Ovary (tissue), 9 donors: ENCODE measurements around the gene FCRL3. TPM values are rescaled to one million over a fixed set of nuclear protein-coding genes. Genes with fewer than 3 reads are reported as not detected.

Experiments used
- DNase-seq, 5 donors: peaks; one replicate each; pipeline ENCODE4 v3.0.0-alpha.2; 2019 to 2020
- H3K27ac ChIP-seq, 2 donors: fragments of 200-600 bp; one replicate each; pipeline versions ENCODE4 v1.5.1 to v1.8.0; 2019 to 2022
- H3K27me3 ChIP-seq: fragments of 200-600 bp; one replicate; pipeline ENCODE4 v1.8.0; 2022
- H3K36me3 ChIP-seq: fragments of 200-600 bp; sonication (generic); one replicate; pipeline ENCODE4 v1.5.1; 2019
- H3K4me1 ChIP-seq: one replicate; pipeline ENCODE4 v1.8.1; 2013; ENCODE audit warnings: mild to moderate bottlenecking, moderate library complexity; ENCODE audit not compliant: insufficient read depth
- H3K4me3 ChIP-seq: fragments of 200-600 bp; sonication (generic); one replicate; pipeline ENCODE4 v1.5.1; 2017
- H3K9me3 ChIP-seq, 2 donors: fragments of 200-600 bp in 1 of 2; sonication (generic) in 1 of 2; one replicate each; pipeline versions ENCODE4 v1.5.1 to v1.8.1; 2013 to 2019; ENCODE audit warnings: mild to moderate bottlenecking in 1 of 2, moderate library complexity in 1 of 2
- EP300 ChIP-seq: sonication (generic); formaldehyde crosslinking; IDR thresholded peaks from one replicate; pipeline ENCODE4 v1.6.1; 2017; ENCODE audit warnings: antibody characterized with exemption
- POLR2A ChIP-seq: fragments of 450-650 bp; IDR thresholded peaks from one replicate; pipeline ENCODE4 v1.6.1; 2017; ENCODE audit warnings: antibody characterized with exemption, mild to moderate bottlenecking, moderate library complexity
- WGBS, 3 donors: extraction: QIAGEN DNeasy Blood & Tissue Kit in 1 of 3; methylation state at CpG; one replicate each; pipeline versions ENCODE4 v1.1.5 to v1.1.7; 2013 to 2017; 5-methylcytosine and 5-hydroxymethylcytosine counted together
- intact Hi-C, 4 donors: fragments of 100-400 bp; cut with DNase I; formaldehyde crosslinking; loops; one replicate each; pipeline versions ENCODE4 v1.11.0 to v1.15.1; 2022 to 2023
- polyA plus RNA-seq, 2 donors: library from polyadenylated mRNA; stranded (reverse); fragments of 200-250 nt in 1 of 2; fragments of 350-450 nt in 1 of 2; fragmentation: Illumina TruSeq in 1 of 2; extraction: RNeasy Lipid Tissue Mini Kit (QIAGEN cat#74804) in 1 of 2; gene quantifications; one replicate each; pipeline ENCODE4 v1.2.3, GENCODE V29; 2013 to 2014
- total RNA-seq, 7 donors: library from RNA; depleted of rRNA in 2 of 7; stranded (reverse); fragments of >200 nt in 2 of 7; fragmentation: NEBNext Ultra II Directional in 3 of 7; extraction: Animal tissue kit (Norgen Biotek cat#: 25700) in 3 of 7; gene quantifications; one replicate each; pipeline versions ENCODE4 v1.1.0 to v1.2.4, GENCODE V29; 2016 to 2023
- TF ChIP-seq, protein P1 (sequence below), 3 donors: fragments of 450-650 bp in 2 of 3; fragments of 200-600 bp in 1 of 3; IDR thresholded peaks; one replicate each; pipeline versions ENCODE4 v1.5.1 to v1.8.0; 2016 to 2022; ENCODE audit warnings: antibody characterized with exemption in 3 of 3, mild to moderate bottlenecking in 1 of 3
- donor health status: DM: no; HTN: no; CAD: no; lungs with moderate emphysema.
- donor health status: DM: no; HTN: no; CAD: no.
- donor health status: Bipolar disorder and iron deficiency.
- donor health status: DM: yes; HTN: yes; CAD: no.
- donor health status: DM: no; HTN: no; CAD: no.
- donor health status: DM: yes; HTN: yes; CAD: no.

The FCRL3 gene
- total and polyA plus RNA-seq, 9 donors = 0.06 to 0.36 (median 0.11) TPM; not detected in 4

DNA sequence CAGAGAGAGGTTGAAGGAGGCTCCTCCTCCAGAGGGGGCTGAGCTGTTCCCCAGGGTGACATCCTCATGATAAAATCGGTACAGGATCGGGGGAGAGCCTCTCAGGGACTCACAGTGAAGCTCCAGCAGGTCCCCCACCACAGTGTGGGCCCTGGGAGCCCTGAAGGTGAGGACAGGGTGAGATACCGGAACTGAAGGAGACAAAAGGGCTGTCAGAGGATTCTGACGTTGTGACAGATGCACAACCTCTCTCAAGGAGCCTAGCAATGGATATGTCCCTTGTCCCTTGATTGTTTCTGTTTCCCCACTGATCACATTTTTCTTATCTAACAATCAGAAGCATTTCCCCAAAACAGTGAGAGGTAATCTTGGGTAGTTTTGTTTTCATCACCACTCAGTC lies 5.2 kb downstream of the FCRL3 start:
- no peak for TF ChIP-seq POLR2A
- TF ChIP-seq, protein P1, sequence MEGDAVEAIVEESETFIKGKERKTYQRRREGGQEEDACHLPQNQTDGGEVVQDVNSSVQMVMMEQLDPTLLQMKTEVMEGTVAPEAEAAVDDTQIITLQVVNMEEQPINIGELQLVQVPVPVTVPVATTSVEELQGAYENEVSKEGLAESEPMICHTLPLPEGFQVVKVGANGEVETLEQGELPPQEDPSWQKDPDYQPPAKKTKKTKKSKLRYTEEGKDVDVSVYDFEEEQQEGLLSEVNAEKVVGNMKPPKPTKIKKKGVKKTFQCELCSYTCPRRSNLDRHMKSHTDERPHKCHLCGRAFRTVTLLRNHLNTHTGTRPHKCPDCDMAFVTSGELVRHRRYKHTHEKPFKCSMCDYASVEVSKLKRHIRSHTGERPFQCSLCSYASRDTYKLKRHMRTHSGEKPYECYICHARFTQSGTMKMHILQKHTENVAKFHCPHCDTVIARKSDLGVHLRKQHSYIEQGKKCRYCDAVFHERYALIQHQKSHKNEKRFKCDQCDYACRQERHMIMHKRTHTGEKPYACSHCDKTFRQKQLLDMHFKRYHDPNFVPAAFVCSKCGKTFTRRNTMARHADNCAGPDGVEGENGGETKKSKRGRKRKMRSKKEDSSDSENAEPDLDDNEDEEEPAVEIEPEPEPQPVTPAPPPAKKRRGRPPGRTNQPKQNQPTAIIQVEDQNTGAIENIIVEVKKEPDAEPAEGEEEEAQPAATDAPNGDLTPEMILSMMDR (IDR thresholded peaks at IDR 0.05) = no peak
- TF ChIP-seq EP300 = no peak
- Histone ChIP-seq H3K4me3 (no peak overlapping the region), H3K27ac (no peak overlapping the region), H3K36me3 (no peaks in the 10 kb centered on the region), H3K4me1 (no peaks in the 10 kb centered on the region), H3K27me3 (no peaks in the 10 kb centered on the region), H3K9me3 (no peaks in the 10 kb centered on the region)
- DNase-seq = no peak
- intact Hi-C loops = no loop called here
- whole genome bisulfite sequencing, 3 donors = 49 to 65% (median 53%) methylated on average over 4 of the region's 4 CpGs

- Histone ChIP-seq H3K27ac (no peak overlapping the region), H3K36me3 (no peaks in the 10 kb centered on the region), H3K4me1 (no peaks in the 10 kb centered on the region), H3K9me3 (no peaks in the 10 kb centered on the region), H3K4me3 (no peak overlapping the region), H3K27me3 (no peaks in the 10 kb centered on the region)
- WGBS, 3 donors = 38 to 41% (median 39%) methylated on average over 5 of the region's 5 CpGs
- DNase-seq = no peak
- TF ChIP-seq, protein P1 (IDR thresholded peaks at IDR 0.05) = no peak
- TF ChIP-seq POLR2A (no peak), EP300 (no peak)
- intact Hi-C loops = no loop called here
These were observed 9.2 kb downstream of the FCRL3 start for GRCh38 chr1:157691285-157691920.

GRCh38 chr1:157682710-157683437 lies 17.7 kb downstream of the FCRL3 start:
- intact Hi-C loops = no loop called here
- Histone ChIP-seq H3K27ac (no peak overlapping the region), H3K27me3 (no peaks in the 10 kb centered on the region), H3K36me3 (no peaks in the 10 kb centered on the region), H3K4me1 (no peaks in the 10 kb centered on the region), H3K4me3 (no peak overlapping the region), H3K9me3 (peaks cover 0 to 3% of the 10 kb centered on the region in 2 donors)
- WGBS, 3 donors = 61 to 70% (median 66%) methylated on average over 5 of the region's 5 CpGs
- no peak for TF ChIP-seq EP300
- TF ChIP-seq POLR2A = no peak
- TF ChIP-seq, protein P1 (IDR thresholded peaks at IDR 0.05) = no peak
- no peak for DNase-seq

DNA sequence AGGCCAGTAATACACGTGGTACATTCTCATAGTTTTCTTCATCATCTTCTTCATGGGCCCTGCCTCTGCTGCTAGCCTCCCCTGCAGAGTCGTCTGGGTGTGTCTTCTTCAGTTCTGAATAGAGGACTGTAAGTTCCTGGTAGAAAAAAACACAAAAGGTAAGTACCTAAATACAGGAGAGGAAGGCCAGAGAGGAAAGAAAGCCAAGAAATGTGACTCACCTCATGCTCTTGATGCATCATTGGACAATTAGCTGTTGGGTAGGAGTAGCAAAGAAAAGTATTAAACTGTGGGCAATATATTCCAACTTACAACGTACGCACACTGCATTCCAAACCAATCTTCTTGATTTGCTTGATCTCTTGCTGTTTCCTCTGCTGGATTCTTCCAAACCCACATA lies 21.8 kb downstream of the FCRL3 start:
- Histone ChIP-seq H3K4me1 (no peaks in the 10 kb centered on the region), H3K27ac (no peak overlapping the region), H3K4me3 (no peak overlapping the region), H3K27me3 (no peaks in the 10 kb centered on the region), H3K9me3 (peaks cover 0 to 3% of the 10 kb centered on the region in 2 donors), H3K36me3 (no peaks in the 10 kb centered on the region)
- intact Hi-C loops = no loop called here
- TF ChIP-seq POLR2A = no peak
- no peak for TF ChIP-seq EP300
- TF ChIP-seq, protein P1 (IDR thresholded peaks at IDR 0.05) = no peak
- DNase-seq = no peak
- WGBS, 3 donors = 54 to 66% (median 57%) methylated on average over 4 of the region's 4 CpGs
